Activated CD4-positive, alpha-beta T cell treated with anti-CD3 and anti-CD28 coated beads, Interleukin-2, amount 10 ng/mL, durations not matched to agents 24 days and 14 days (primary cell): Measurements from ENCODE around the gene TAS2R19. TPM values are rescaled to one million over a fixed set of nuclear protein-coding genes. Genes with fewer than 3 reads are reported as not detected.

Source experiments
- DNase-seq: peaks from one replicate; pipeline ENCODE4 v3.0.0; 2022
- H3K27ac Mint-ChIP-seq: one replicate; pipeline ENCODE4 v1.8.0; 2022; ENCODE audit warnings: mild to moderate bottlenecking, mixed read lengths
- H3K27me3 Mint-ChIP-seq: one replicate; pipeline ENCODE4 v1.8.0; 2022; ENCODE audit warnings: mixed read lengths
- H3K36me3 Mint-ChIP-seq: one replicate; pipeline ENCODE4 v1.8.0; 2022; ENCODE audit warnings: low read depth, mild to moderate bottlenecking, mixed read lengths
- H3K4me1 Mint-ChIP-seq: one replicate; pipeline ENCODE4 v1.8.0; 2021; ENCODE audit warnings: mixed read lengths
- H3K4me3 Mint-ChIP-seq: one replicate; pipeline ENCODE4 v1.8.0; 2022; ENCODE audit warnings: mild to moderate bottlenecking, moderate library complexity, mixed read lengths
- H3K9me3 Mint-ChIP-seq: one replicate; pipeline ENCODE4 v1.8.0; 2021; ENCODE audit warnings: mixed read lengths
- intact Hi-C: fragments of 100-400 bp; cut with micrococcal nuclease; formaldehyde crosslinking; loops from one replicate; pipeline ENCODE4 v1.15.1; 2023
- total RNA-seq: library from RNA; stranded (reverse); gene quantifications from 2 replicates; pipeline ENCODE4 v1.2.3, GENCODE V29; 2022

Gene TAS2R19
- total RNA-seq, 1 donor from 2014 or later, result 3.9 TPM

DNA sequence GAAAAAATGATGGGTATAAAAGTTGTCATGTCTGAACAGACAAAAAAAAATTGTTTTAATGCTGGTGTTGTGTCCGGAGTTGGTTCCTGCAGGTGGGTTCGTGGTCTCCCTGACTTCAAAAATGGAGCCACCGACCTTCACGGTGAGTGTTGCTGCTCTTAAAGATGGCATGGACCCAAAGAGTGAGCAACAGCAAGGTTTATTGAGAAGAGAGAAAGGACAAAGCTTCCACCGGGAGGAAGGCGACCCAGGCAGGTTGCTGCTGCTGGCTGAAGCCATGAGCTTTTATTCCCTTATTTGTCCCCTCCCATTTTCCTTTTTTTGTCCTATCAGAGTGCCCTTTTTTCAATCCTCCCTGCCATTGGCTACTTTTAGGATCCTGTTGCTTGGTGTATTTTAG lies 8.9 kb upstream of the TAS2R19 start, which contains the start of gene TAS2R31:
TSS of gene TAS2R31 (minus strand) at position 101 of the 400 bp plus-strand sequence. CDS start at position 29, 72 bp downstream.
- H3K27ac Mint-ChIP-seq, result no peak within 1 kb of the TSS
- H3K4me1 Mint-ChIP-seq, result no peaks in the 10 kb centered on the region
- H3K27me3 Mint-ChIP-seq, result no peaks in the 10 kb centered on the region
- intact Hi-C loops, result no loop called here
- H3K9me3 Mint-ChIP-seq, result no peaks in the 10 kb centered on the region
- H3K4me3 Mint-ChIP-seq, result no peak within 1 kb of the TSS
- H3K36me3 Mint-ChIP-seq, result peaks cover 34% of the 10 kb centered on the region
- no peak for DNase-seq

DNA sequence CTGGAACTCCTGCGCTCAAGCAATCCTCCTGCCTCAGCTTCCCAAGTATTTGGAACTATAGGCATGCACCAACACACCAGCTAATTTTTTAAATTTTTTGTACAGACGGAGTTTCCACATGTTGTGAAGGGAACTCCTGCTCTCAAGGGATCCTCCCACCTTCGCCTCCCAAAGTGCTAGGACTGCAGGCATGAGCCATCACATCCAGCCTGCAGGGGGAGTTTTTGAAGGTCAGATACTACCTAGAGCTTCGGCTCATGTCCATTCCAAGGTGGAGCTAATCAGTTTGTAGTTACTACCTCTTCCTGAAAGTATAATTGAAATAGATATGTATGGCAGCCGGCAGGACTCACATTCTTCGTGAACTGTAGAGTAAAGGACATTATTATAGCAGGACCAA lies 3.7 kb upstream of the TAS2R19 start:
- intact Hi-C loops, result no loop called here
- H3K27ac Mint-ChIP-seq, result no peak overlapping the region
- H3K27me3 Mint-ChIP-seq, result no peaks in the 10 kb centered on the region
- H3K9me3 Mint-ChIP-seq, result peaks cover 7% of the 10 kb centered on the region
- H3K4me1 Mint-ChIP-seq, result peaks cover 1% of the 10 kb centered on the region
- H3K36me3 Mint-ChIP-seq, result peaks cover 39% of the 10 kb centered on the region
- no peak for DNase-seq
- no peak overlapping the region for H3K4me3 Mint-ChIP-seq

DNA sequence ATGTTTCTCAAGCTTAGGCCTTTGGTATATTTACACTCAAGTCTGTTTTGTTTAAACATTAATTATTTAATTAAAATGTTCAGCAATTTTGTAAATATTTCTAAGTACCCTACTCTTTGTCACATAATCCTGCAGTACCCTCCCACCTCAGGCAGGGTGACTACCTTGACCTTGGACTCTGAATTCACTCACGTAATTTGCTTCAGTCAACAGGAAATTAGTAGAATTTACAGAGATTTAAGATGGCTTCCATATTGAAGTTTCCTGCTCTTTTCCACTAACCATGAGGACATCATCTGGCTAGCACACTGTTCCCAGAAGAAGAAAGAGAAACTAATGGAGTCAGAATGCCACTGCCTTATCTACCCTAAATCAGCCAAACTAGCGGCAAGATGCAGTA lies 967 bp upstream of the TAS2R19 start:
- Mint-ChIP-seq H3K36me3 (peaks cover 30% of the 10 kb centered on the region), H3K27ac (no peak overlapping the region), H3K4me1 (peaks cover 1% of the 10 kb centered on the region), H3K27me3 (no peaks in the 10 kb centered on the region), H3K4me3 (no peak overlapping the region), H3K9me3 (peaks cover 7% of the 10 kb centered on the region)
- intact Hi-C loops, result no loop called here
- no peak for DNase-seq

DNA sequence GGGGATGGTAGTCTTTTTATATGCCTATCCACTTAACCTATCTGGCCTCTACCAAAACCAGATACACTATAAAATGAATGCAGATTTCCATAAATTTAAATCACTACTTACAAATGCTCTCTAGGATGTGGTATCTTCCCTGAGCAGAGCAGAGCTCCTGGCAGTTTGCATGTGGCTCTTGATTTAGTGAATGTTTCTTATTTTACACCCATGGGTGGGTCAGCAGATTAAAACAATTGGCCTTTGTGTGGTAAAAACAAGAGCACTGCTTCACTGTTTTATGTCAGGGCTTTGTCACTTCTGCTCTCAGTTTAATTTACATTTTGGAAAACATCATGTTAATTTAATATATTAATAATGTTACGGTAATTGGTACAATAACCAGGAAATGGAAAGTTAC lies 5.5 kb downstream of the TAS2R19 start:
- no peaks in the 10 kb centered on the region for H3K9me3 Mint-ChIP-seq
- no peak overlapping the region for H3K27ac Mint-ChIP-seq
- no peaks in the 10 kb centered on the region for H3K27me3 Mint-ChIP-seq
- H3K4me3 Mint-ChIP-seq, result no peak overlapping the region
- intact Hi-C loops, result loop anchor here (5.0 kb wide), 1 partner anchor 55 kb away; no protein-coding TSS in a partner anchor
- DNase-seq, result no peak
- H3K36me3 Mint-ChIP-seq, result peaks cover 11% of the 10 kb centered on the region
- H3K4me1 Mint-ChIP-seq, result peaks cover 4% of the 10 kb centered on the region

DNA sequence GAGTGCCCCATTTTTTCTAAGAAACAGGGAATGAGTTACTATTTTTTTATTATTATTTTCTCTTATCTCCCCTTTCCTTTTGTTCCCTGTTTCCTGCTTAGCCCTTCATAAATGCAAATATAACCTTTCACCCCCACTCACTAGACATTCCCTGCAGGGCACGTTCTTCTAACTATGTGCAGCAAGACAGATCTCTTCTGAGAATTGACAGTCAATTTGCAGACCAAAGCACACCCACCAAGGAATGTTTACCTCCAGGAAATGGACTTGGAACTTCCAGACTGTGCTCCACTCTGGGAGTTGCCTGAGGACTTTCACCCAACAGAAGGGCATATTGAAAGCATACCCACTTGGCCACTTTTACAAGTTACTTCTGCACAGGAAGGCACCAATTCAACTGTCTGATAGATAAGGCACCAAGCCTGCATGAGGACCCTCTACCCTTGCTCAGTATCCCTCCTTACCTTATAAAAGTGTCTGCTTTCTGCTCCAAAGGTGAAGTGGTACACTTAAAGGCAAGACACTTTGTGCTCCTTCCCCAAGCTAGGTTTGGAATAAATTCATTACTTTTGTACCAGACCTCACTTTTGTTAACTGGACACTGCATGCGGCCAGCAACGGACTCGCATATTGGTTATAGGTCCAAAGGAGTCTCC lies 6.5 kb downstream of the TAS2R19 start:
- no peaks in the 10 kb centered on the region for H3K9me3 Mint-ChIP-seq
- no peak overlapping the region for H3K4me3 Mint-ChIP-seq
- peaks cover 9% of the 10 kb centered on the region for H3K36me3 Mint-ChIP-seq
- no peak overlapping the region for H3K27ac Mint-ChIP-seq
- H3K27me3 Mint-ChIP-seq, result no peaks in the 10 kb centered on the region
- intact Hi-C loops, result loop anchor here (5.0 kb wide), 1 partner anchor 56 kb away; no protein-coding TSS in a partner anchor
- peaks cover 2% of the 10 kb centered on the region for H3K4me1 Mint-ChIP-seq
- DNase-seq, result no peak

DNA sequence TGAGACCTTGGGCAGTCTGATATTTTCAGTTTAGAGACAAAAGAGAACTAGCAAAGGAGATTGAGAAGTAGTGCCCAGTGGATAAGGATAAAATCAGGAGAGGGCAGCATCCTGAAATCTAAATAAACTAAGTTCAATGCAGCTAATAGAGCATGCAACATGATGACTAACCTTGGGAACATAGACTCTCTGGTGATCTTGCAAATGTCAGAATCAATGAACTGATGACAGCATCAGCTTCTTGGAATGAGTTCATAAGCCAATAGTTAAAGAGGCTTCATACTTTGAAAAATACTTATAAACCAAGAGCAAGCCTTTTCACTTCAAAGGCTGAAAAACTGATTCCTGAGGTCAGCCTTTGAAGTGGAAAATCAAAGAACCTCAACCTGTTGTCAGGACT lies 8.2 kb downstream of the TAS2R19 start:
- no peak for DNase-seq
- no peak overlapping the region for H3K4me3 Mint-ChIP-seq
- intact Hi-C loops, result no loop called here

DNA sequence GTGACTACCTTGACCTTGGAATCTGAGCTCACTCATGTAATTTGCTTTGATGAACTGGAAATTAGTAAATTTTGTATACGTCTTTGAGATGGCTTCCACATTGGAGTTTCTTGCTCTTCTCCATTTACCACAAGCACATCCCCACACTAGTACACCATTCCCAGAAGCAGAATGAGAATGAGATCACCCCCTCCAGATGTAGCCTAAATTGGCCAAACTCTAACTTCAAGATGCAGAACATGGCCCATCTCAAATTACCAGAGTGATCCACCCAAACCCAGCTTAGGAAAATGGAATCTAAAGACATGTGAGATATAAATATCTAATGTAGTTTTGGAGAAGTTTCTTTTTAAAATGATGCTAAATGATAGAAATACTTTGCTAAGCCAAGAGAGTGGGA lies 14.8 kb downstream of the TAS2R19 start:
- H3K27me3 Mint-ChIP-seq, result no peaks in the 10 kb centered on the region
- no peak overlapping the region for H3K4me3 Mint-ChIP-seq
- intact Hi-C loops, result no loop called here

More for the DNA sequence above, 8.2 kb downstream of the TAS2R19 start:
- Mint-ChIP-seq H3K36me3 (peaks cover 9% of the 10 kb centered on the region), H3K9me3 (peaks cover 3% of the 10 kb centered on the region), H3K27me3 (no peaks in the 10 kb centered on the region), H3K27ac (no peak overlapping the region), H3K4me1 (peaks cover 2% of the 10 kb centered on the region)

DNA sequence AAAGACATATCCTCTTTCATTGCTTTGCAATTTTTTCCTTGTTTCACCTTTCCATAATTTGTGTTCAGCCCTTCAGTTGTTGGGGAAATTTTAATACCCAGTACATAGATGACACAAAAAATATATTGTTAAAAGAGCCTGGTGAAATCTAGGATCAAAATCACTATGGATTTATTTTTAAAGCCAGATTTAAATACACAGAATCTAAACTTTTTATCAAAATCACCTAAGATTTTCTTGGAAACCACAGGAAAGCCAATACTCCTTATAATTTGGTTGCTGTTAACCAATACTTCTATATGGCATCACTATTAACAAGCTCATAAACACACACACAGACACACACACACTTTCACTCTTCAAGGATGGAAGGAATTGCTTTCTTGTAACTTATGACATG lies 24.2 kb downstream of the TAS2R19 start, which contains the start of gene TAS2R20:
TSS of gene TAS2R20 (minus strand) at position 101 of the 400 bp plus-strand sequence. CDS start 429 bp downstream, outside the sequence.
- intact Hi-C loops, result no loop called here
- Mint-ChIP-seq H3K36me3 (peaks cover 11% of the 10 kb centered on the region), H3K4me1 (no peaks in the 10 kb centered on the region), H3K4me3 (no peak within 1 kb of the TSS), H3K27ac (no peak within 1 kb of the TSS), H3K9me3 (no peaks in the 10 kb centered on the region), H3K27me3 (no peaks in the 10 kb centered on the region)
- no peak for DNase-seq

More for the DNA sequence above, 14.8 kb downstream of the TAS2R19 start:
- Mint-ChIP-seq H3K36me3 (peaks cover 4% of the 10 kb centered on the region), H3K27ac (no peak overlapping the region), H3K9me3 (peaks cover 3% of the 10 kb centered on the region), H3K4me1 (no peaks in the 10 kb centered on the region)
- no peak for DNase-seq

DNA sequence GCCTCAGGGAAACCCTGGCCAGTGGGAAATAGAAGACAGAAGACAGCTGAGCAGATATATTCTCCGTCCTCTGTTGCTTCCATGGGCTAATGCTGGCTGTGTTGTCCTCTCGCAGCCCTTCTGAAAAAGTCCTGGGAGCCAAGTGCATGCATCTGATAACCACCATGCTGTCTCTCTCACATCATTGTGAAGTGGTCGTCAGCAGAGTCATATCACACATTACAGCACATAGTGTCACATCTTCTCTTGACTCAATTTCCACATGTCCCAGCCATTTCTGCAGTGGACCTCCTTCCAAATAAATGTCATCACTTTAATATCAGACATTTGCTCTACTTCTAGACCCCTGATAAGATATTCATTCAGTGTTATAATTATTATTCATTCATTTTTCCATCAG lies 28.1 kb downstream of the TAS2R19 start:
- Mint-ChIP-seq H3K27ac (no peak overlapping the region), H3K36me3 (peaks cover 28% of the 10 kb centered on the region), H3K27me3 (no peaks in the 10 kb centered on the region), H3K4me3 (no peak overlapping the region), H3K4me1 (no peaks in the 10 kb centered on the region), H3K9me3 (peaks cover 14% of the 10 kb centered on the region)
- intact Hi-C loops, result no loop called here
- DNase-seq, result no peak

DNA sequence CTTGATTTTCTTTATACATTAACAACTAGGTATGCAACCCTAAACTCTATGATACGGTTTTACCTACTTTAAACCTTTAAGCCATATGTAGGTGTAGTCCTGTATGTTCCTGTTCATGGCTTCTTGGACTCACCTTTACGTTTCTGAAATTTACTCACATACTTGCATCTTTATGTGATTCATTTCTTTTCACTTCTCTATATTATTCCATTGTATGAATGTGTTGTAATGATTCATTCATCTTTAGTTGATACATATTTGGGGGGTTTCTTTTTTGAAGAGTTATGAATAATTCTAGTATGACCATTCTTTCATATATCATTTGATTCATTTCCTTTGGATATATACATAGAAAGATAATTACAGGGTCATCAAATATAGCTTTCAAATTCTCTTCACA lies 33.3 kb downstream of the TAS2R19 start:
- Mint-ChIP-seq H3K27me3 (peaks cover 26% of the 10 kb centered on the region), H3K9me3 (peaks cover 14% of the 10 kb centered on the region), H3K4me1 (peaks cover 2% of the 10 kb centered on the region), H3K36me3 (peaks cover 22% of the 10 kb centered on the region), H3K27ac (no peak overlapping the region), H3K4me3 (no peak overlapping the region)
- DNase-seq, result no peak
- intact Hi-C loops, result no loop called here

DNA sequence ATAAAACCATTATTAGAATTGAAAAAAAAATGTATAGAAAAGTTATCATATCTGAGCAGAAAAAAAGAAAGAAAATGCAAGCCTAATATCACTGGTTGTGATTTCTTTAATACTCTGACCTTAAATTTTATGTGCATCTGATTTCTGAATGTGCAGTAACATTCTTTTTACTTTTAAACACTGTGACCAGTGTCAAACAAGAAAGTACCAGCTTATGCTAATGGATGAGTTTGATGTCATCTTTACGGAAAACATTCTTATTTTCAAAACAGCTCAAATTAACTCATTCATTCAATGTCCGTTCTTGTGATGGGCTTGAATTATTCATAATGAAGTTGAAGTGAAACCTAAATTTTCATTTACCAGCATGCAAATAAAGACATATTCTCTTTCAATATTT lies 35.6 kb downstream of the TAS2R19 start, which contains the start of gene TAS2R50:
TSS of gene TAS2R50 (minus strand) at position 101 of the 400 bp plus-strand sequence. CDS start at position 49, 52 bp downstream.
- H3K9me3 Mint-ChIP-seq, result peaks cover 14% of the 10 kb centered on the region
- intact Hi-C loops, result no loop called here
- H3K27me3 Mint-ChIP-seq, result peaks cover 36% of the 10 kb centered on the region
- no peak within 1 kb of the TSS for H3K27ac Mint-ChIP-seq
- peaks cover 16% of the 10 kb centered on the region for H3K36me3 Mint-ChIP-seq
- H3K4me3 Mint-ChIP-seq, result no peak within 1 kb of the TSS
- DNase-seq, result no peak
- H3K4me1 Mint-ChIP-seq, result peaks cover 16% of the 10 kb centered on the region

DNA sequence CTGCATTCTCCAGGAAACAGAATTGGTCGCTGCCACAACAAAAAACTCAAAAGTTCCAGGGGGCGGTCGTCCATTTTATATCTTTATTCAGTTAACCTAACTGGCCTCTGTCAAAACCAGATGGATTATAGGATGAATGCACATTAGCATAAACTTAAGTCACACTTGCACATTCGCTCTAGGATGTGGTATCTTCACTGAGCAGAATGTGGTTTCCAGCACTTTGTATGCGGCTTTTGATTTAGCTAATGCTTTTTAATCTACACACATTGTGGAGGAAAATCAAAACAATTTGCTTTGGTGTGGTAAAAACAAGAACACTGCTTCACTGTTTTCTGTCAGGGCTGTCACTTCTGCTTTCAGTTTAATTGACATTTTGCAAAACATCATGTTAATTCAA lies 40.2 kb downstream of the TAS2R19 start:
- no peaks in the 10 kb centered on the region for H3K9me3 Mint-ChIP-seq
- H3K36me3 Mint-ChIP-seq, result peaks cover 2% of the 10 kb centered on the region
- DNase-seq, result peak; percentile 89
- intact Hi-C loops, result loop anchor here (2.0 kb wide), 1 partner anchor 189 kb away; the partner anchor contains the start of gene SMIM10L1
- peaks cover 17% of the 10 kb centered on the region for H3K4me1 Mint-ChIP-seq
- H3K4me3 Mint-ChIP-seq, result peak overlapping the region; percentile 22
- no peak overlapping the region for H3K27ac Mint-ChIP-seq
- peaks cover 62% of the 10 kb centered on the region for H3K27me3 Mint-ChIP-seq

DNA sequence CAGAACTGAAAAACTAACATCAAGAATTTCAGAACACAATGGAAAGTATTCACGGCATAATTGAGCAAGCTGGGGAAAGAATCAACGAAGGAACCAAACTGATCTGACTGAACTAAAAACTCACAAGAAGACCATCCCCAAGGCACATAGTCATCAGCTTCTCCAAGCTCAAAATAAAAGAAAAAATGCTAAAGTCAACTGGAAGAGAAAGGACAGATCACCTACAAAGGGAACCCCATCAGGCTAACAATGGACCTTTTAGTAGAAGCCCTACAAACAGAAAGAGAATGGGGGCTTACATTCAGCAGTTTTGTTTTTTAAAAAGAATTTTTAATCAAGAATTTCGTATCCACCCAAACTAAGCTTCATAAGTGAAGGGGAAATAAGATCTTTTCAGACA lies 47.5 kb downstream of the TAS2R19 start:
- H3K36me3 Mint-ChIP-seq, result peaks cover 3% of the 10 kb centered on the region
- H3K27me3 Mint-ChIP-seq, result peaks cover 52% of the 10 kb centered on the region
- no peak overlapping the region for H3K4me3 Mint-ChIP-seq
- intact Hi-C loops, result no loop called here
- no peak overlapping the region for H3K27ac Mint-ChIP-seq
- no peaks in the 10 kb centered on the region for H3K4me1 Mint-ChIP-seq
- DNase-seq, result no peak
- no peaks in the 10 kb centered on the region for H3K9me3 Mint-ChIP-seq
